ENCODE measurements around the gene FRAT2. TPM values are rescaled to one million over a fixed set of nuclear protein-coding genes. Genes with fewer than 3 reads are reported as not detected.
"Not testable (repeated sequence)": the region's sequence is repeated elsewhere in the genome, so short reads cannot be mapped to it uniquely, and the experiment has no call there.

The FRAT2 gene
- total RNA-seq, 1 donor from 2014 or later = 11.2 TPM

- no peak overlapping the region for H3K4me3 Mint-ChIP-seq
- no peaks in the 10 kb centered on the region for H3K9me3 Mint-ChIP-seq
- no peaks in the 10 kb centered on the region for H3K4me1 Mint-ChIP-seq (ENCODE audit: low read depth)
- DNase-seq (ENCODE audit: low spot score) = no peak
- peaks cover 5% of the 10 kb centered on the region for H3K27me3 Mint-ChIP-seq (ENCODE audit: insufficient read depth)
- intact Hi-C loops (cut with micrococcal nuclease) = no loop called here
- no peaks in the 10 kb centered on the region for H3K36me3 Mint-ChIP-seq (ENCODE audit: low read depth)
- H3K27ac Mint-ChIP-seq = no peak overlapping the region
Measured at GRCh38 chr10:97347317-97347716, 12.8 kb upstream of the FRAT2 start.

GRCh38 chr10:97343664-97344063 is 9.1 kb upstream of the FRAT2 start:
- H3K36me3 Mint-ChIP-seq (ENCODE audit: low read depth); H3K27ac Mint-ChIP-seq; DNase-seq (ENCODE audit: low spot score); H3K4me1 Mint-ChIP-seq (ENCODE audit: low read depth); H3K4me3 Mint-ChIP-seq; H3K27me3 Mint-ChIP-seq (ENCODE audit: insufficient read depth); H3K9me3 Mint-ChIP-seq; intact Hi-C loops (cut with micrococcal nuclease): not testable (repeated sequence)

DNA sequence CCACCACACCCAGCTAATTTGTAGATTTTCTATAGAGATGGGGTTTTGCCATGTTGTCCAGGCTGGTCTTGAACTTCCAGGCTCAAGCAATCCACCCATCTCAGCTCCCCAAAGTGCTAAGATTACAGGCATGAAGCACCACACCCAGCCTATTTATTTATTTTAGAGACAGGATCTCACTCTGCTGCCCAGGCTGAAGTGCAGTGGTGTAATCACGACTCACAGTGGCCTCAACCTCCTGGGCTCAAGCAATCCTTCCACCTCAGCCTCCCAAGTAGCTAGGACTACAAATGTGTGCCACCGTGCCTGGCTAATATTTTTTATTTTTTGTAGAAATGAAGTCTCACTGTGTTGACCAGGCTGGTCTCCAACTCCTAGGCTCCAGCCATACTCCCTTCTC is 6.9 kb upstream of the FRAT2 start:
- H3K27me3 Mint-ChIP-seq (ENCODE audit: insufficient read depth) = peaks cover 24% of the 10 kb centered on the region
- no peak overlapping the region for H3K4me3 Mint-ChIP-seq
- no peaks in the 10 kb centered on the region for H3K4me1 Mint-ChIP-seq (ENCODE audit: low read depth)
- no peaks in the 10 kb centered on the region for H3K9me3 Mint-ChIP-seq
- DNase-seq (ENCODE audit: low spot score) = no peak
- H3K36me3 Mint-ChIP-seq (ENCODE audit: low read depth) = no peaks in the 10 kb centered on the region
- no peak overlapping the region for H3K27ac Mint-ChIP-seq
- intact Hi-C loops (cut with micrococcal nuclease) = no loop called here

DNA sequence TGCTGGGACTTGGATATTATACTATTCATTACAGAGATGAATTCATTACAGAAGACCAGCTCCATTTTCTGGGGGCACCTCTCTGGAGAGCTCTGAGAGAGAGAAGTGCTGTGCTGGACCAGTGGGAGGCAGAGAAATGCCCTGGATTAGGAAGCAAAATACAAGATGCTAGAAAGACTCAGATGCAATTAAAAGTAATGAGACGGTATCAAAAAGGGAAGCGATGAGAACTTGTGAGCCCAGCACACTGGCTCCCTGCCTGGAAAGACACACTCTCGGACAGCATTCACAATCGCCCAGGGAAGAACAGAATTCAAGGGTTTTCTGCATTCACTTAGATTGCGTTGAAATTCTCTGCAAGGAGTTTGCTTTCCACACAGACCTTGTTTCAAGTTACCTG is 3.5 kb upstream of the FRAT2 start:
- H3K4me3 Mint-ChIP-seq = no peak overlapping the region
- H3K9me3 Mint-ChIP-seq = no peaks in the 10 kb centered on the region
- DNase-seq (ENCODE audit: low spot score) = no peak
- H3K27ac Mint-ChIP-seq = no peak overlapping the region
- peaks cover 11% of the 10 kb centered on the region for H3K4me1 Mint-ChIP-seq (ENCODE audit: low read depth)
- peaks cover 27% of the 10 kb centered on the region for H3K27me3 Mint-ChIP-seq (ENCODE audit: insufficient read depth)
- intact Hi-C loops (cut with micrococcal nuclease) = loop anchor here (10.0 kb wide), 1 partner anchor 363 kb away; no protein-coding TSS in a partner anchor
- H3K36me3 Mint-ChIP-seq (ENCODE audit: low read depth) = no peaks in the 10 kb centered on the region

DNA sequence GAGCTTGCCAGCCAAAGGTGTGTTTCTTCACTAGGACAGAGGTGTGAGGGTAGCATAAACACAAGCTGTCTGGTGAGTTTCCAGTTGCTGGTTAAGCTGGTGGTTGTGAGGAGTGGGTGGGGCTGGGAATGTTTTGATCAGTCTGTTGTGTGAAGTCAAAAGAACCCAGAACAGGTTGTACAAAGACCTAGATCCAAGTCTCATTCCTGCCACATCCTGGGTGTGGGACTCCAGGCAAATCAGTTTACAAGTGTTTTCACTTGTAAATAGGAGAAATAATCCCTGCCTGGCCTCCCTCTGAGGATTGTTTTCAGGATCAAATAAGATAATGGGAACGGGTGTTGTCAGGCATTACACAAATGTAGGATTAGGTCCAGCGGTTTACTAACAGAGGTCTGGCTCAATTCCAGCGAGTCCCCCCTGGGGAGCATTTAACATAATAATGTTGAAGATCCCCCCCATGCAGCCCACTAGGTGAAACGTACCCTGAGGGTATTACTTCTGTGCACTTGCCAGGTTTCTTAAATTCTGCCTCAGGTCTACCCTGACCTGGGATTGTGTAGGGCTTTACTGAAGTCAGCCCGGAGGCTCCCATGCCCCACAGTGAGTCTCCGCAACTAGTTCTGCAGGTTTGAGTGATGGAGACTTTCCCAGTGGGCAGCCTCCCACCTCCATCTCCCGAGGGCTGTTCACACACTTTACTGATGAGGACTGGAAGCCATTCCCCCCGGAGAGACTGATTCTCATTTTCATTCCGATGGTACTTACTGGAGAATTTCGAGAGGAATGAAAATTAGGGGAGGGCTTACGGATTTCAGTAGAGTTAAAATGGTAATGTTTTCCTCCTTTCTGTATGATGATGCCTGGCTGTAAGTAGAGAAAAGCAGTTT is 2.7 kb upstream of the FRAT2 start:
- Mint-ChIP-seq H3K4me1 (ENCODE audit: low read depth) (peaks cover 20% of the 10 kb centered on the region), H3K27ac (no peak overlapping the region), H3K4me3 (peak overlapping the region; percentile 12), H3K27me3 (ENCODE audit: insufficient read depth) (peaks cover 27% of the 10 kb centered on the region), H3K9me3 (no peaks in the 10 kb centered on the region), H3K36me3 (ENCODE audit: low read depth) (peaks cover 3% of the 10 kb centered on the region)
- intact Hi-C loops (cut with micrococcal nuclease) = loop anchor here (10.0 kb wide), 1 partner anchor 362 kb away; no protein-coding TSS in a partner anchor
- no peak for DNase-seq (ENCODE audit: low spot score)

DNA sequence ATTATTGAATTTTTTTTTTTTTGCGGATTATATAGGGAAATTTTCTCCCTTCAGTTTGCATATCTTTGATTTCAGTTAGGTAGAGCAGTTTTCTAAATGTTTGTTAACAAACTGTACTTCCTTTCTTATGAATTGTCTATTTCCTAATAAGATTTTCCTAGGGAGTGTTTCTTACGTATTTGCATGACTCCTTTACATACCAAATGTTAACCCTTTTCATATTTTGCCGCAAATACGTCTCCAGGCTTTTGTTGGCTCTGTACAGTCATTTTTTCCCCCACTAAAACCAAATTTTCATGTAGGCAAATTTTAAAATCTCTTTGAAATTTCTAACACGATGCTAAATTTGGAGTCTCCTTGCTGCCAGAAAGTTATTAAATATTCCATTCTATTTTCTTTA is 1.9 kb upstream of the FRAT2 start:
- Mint-ChIP-seq H3K27ac (no peak overlapping the region), H3K4me1 (ENCODE audit: low read depth) (peaks cover 25% of the 10 kb centered on the region)
- intact Hi-C loops (cut with micrococcal nuclease) = loop anchor here (10.0 kb wide), 1 partner anchor 362 kb away; no protein-coding TSS in a partner anchor

GRCh38 chr10:97336006-97336405 is 1.5 kb upstream of the FRAT2 start:
- Mint-ChIP-seq H3K9me3 (no peaks in the 10 kb centered on the region), H3K27ac (peak overlapping the region; percentile 69), H3K4me1 (ENCODE audit: low read depth) (peaks cover 30% of the 10 kb centered on the region), H3K4me3 (peak overlapping the region; percentile 53), H3K36me3 (ENCODE audit: low read depth) (peaks cover 6% of the 10 kb centered on the region), H3K27me3 (ENCODE audit: insufficient read depth) (peaks cover 24% of the 10 kb centered on the region)
- DNase-seq (ENCODE audit: low spot score) = no peak
- intact Hi-C loops (cut with micrococcal nuclease) = loop anchor here (10.0 kb wide), 1 partner anchor 361 kb away; no protein-coding TSS in a partner anchor

More for the DNA sequence above, 1.9 kb upstream of the FRAT2 start:
- peaks cover 3% of the 10 kb centered on the region for H3K36me3 Mint-ChIP-seq (ENCODE audit: low read depth)
- H3K9me3 Mint-ChIP-seq = no peaks in the 10 kb centered on the region
- no peak for DNase-seq (ENCODE audit: low spot score)
- peak overlapping the region; percentile 12 for H3K4me3 Mint-ChIP-seq
- peaks cover 27% of the 10 kb centered on the region for H3K27me3 Mint-ChIP-seq (ENCODE audit: insufficient read depth)

GRCh38 chr10:97335188-97335619 is 675 bp upstream of the FRAT2 start:
- Mint-ChIP-seq H3K27ac (no peak overlapping the region), H3K4me3 (peak overlapping the region; percentile 53), H3K27me3 (ENCODE audit: insufficient read depth) (peaks cover 24% of the 10 kb centered on the region), H3K9me3 (no peaks in the 10 kb centered on the region), H3K4me1 (ENCODE audit: low read depth) (peaks cover 30% of the 10 kb centered on the region), H3K36me3 (ENCODE audit: low read depth) (peaks cover 7% of the 10 kb centered on the region)
- intact Hi-C loops (cut with micrococcal nuclease) = loop anchor here (1.0 to 10.0 kb wide), 3 partner anchors 65 to 360 kb away; no protein-coding TSS in a partner anchor
- DNase-seq (ENCODE audit: low spot score) = no peak

- Mint-ChIP-seq H3K9me3 (no peaks in the 10 kb centered on the region), H3K27me3 (ENCODE audit: insufficient read depth) (peaks cover 24% of the 10 kb centered on the region), H3K4me1 (ENCODE audit: low read depth) (peaks cover 41% of the 10 kb centered on the region), H3K4me3 (peak overlapping the region; percentile 86), H3K27ac (peak overlapping the region; percentile 75), H3K36me3 (ENCODE audit: low read depth) (peaks cover 12% of the 10 kb centered on the region)
- peak; percentile 21 for DNase-seq (ENCODE audit: low spot score)
- intact Hi-C loops (cut with micrococcal nuclease) = loop anchor here (1.0 to 10.0 kb wide), 6 partner anchors 12 to 746 kb away; partner anchors contain the start of genes ARHGAP19, MORN4 and TM9SF3
Measured at GRCh38 chr10:97333601-97334369, 744 bp downstream of the FRAT2 start.

- Mint-ChIP-seq H3K4me3 (peak overlapping the region; percentile 86), H3K4me1 (ENCODE audit: low read depth) (peaks cover 46% of the 10 kb centered on the region), H3K36me3 (ENCODE audit: low read depth) (peaks cover 13% of the 10 kb centered on the region), H3K27me3 (ENCODE audit: insufficient read depth) (peaks cover 24% of the 10 kb centered on the region), H3K27ac (peak overlapping the region; percentile 75), H3K9me3 (no peaks in the 10 kb centered on the region)
- intact Hi-C loops (cut with micrococcal nuclease) = loop anchor here (1.0 to 10.0 kb wide), 4 partner anchors 12 to 746 kb away; partner anchors contain the start of gene TM9SF3
- no peak for DNase-seq (ENCODE audit: low spot score)
Measured at GRCh38 chr10:97333351-97333600, 1.3 kb downstream of the FRAT2 start.

DNA sequence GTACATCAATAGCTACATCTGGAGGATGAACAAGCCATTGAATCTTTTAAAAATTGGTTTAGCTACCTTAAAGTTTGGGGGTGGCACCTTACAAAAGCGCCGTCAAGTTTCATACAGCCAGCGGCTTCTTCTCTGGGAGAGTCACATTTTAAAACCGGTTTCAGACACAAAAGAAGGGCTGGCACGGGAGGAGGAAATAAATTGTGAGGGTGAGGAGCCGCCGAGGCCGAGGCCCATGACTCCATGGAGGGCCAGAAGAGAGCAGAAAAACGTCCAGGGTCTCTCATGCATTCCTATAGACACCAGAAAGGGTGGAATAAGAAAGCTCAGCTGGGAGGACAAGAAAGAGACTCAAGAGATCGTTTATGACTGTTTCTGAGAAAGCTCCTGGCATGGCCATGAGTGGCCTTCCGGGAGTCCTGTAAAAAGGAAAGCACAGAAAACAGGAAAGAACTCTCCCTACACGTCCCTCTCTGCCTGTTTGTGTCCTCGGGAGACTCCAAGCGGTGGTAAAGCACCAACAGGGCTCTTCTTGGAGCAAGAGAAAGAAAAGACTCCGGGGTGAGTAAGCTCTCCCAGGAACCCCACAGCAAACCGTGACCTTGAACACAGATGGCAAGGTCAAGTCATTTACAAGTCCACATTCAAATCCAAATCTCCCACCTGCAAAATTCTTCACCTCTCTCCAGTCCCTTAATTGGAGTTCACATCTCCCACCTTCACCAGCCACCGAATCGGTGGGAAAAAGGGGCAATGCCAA is 1.8 kb downstream of the FRAT2 start:
- DNase-seq (ENCODE audit: low spot score) = no peak
- Mint-ChIP-seq H3K27me3 (ENCODE audit: insufficient read depth) (peaks cover 20% of the 10 kb centered on the region), H3K9me3 (no peaks in the 10 kb centered on the region), H3K27ac (peak overlapping the region; percentile 75), H3K36me3 (ENCODE audit: low read depth) (peaks cover 15% of the 10 kb centered on the region), H3K4me1 (ENCODE audit: low read depth) (peaks cover 51% of the 10 kb centered on the region), H3K4me3 (peak overlapping the region; percentile 86)
- intact Hi-C loops (cut with micrococcal nuclease) = loop anchor here (1.0 to 10.0 kb wide), 4 partner anchors 11 to 745 kb away; partner anchors contain the start of gene TM9SF3

DNA sequence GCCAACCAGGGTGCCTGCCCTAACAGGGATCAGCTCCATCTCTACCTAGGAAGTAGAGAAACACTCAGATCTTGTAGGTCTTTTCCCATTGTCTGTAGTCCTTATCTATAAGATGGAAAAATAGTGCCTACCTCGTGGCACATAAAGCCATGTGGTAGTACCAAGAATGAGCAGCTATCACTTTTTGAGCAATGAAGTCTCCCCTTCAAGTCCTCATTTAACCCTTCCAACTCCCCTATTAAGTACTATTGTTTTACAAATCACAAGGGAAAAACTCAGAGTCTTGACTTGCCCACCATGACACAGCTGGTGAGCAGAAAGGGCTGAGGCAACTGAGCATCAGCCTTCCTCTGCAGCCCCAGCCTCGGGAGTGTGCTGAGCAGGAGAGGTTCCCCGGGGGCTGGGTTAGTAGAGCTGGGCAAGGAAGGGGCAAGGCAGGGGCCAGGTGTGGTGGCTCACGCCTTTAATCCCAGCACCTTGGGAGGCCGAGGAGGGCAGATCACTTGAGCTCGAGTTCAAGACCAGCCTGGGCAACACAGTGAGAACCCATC is 3.3 kb downstream of the FRAT2 start:
- DNase-seq (ENCODE audit: low spot score) = no peak
- intact Hi-C loops (cut with micrococcal nuclease) = loop anchor here (5.0 to 10.0 kb wide), 2 partner anchors 356 to 744 kb away; partner anchors contain the start of gene TM9SF3
- Mint-ChIP-seq H3K9me3 (no peaks in the 10 kb centered on the region), H3K4me1 (ENCODE audit: low read depth) (peaks cover 64% of the 10 kb centered on the region), H3K4me3 (peak overlapping the region; percentile 54), H3K27me3 (ENCODE audit: insufficient read depth) (peaks cover 6% of the 10 kb centered on the region), H3K27ac (no peak overlapping the region), H3K36me3 (ENCODE audit: low read depth) (peaks cover 15% of the 10 kb centered on the region)

All from activated T-helper 1 cell treated with anti-CD3 and anti-CD28 coated beads, Interleukin-12 subunit alpha, Interleukin-12 subunit beta, Interleukin-2, Interleukin-4 antibody, amounts not matched to agents 30 ng/mL and 10 ng/mL and 1 ng/mL, durations not matched to agents 14 hours and 24 hours and 36 hours (primary cell).